Activated CD4-positive, alpha-beta T cell treated with anti-CD3 and anti-CD28 coated beads, Interleukin-2, amount 50 U/mL, for 48 hours (primary cell): ENCODE measurements around the gene GALNT9.
"Not testable (repeated sequence)": the region's sequence is repeated elsewhere in the genome, so short reads cannot be mapped to it uniquely, and the experiment has no call there.

ENCODE experiments used
- DNase-seq, 2 experiments: peaks; one replicate each; pipeline ENCODE4 v3.0.0-alpha.2; 2020

GALNT9 gene

GRCh38 chr12:132263451-132264049, 65.8 kb downstream of the GALNT9 start:
- DNase-seq, result no peak

GRCh38 chr12:132263061-132263360, 66.4 kb downstream of the GALNT9 start:
- DNase-seq, result no peak

- DNase-seq, result no peak
Observed at GRCh38 chr12:132262256-132263060, 66.9 kb downstream of the GALNT9 start.

GRCh38 chr12:132261328-132262138, 67.9 kb downstream of the GALNT9 start:
- no peak for DNase-seq

- no peak for DNase-seq
Observed at GRCh38 chr12:132260721-132261120, 68.7 kb downstream of the GALNT9 start.

GRCh38 chr12:132259872-132260695, 69.3 kb downstream of the GALNT9 start:
- no peak for DNase-seq

- DNase-seq, result no peak
Observed at GRCh38 chr12:132259364-132259871, 70.0 kb downstream of the GALNT9 start.

GRCh38 chr12:132258543-132258942, 70.8 kb downstream of the GALNT9 start:
- no peak for DNase-seq

GRCh38 chr12:132257955-132258490, 71.4 kb downstream of the GALNT9 start:
- no peak for DNase-seq

GRCh38 chr12:132257206-132257954, 72.0 kb downstream of the GALNT9 start:
- DNase-seq, result no peak

GRCh38 chr12:132256646-132257045, 72.7 kb downstream of the GALNT9 start:
- DNase-seq, result no peak

- no peak for DNase-seq
Observed at GRCh38 chr12:132255642-132256041, 73.7 kb downstream of the GALNT9 start.

- no peak for DNase-seq
Observed at GRCh38 chr12:132253698-132254480, 75.5 kb downstream of the GALNT9 start.

- not testable (repeated sequence) for DNase-seq
Observed at GRCh38 chr12:132252981-132253380, 76.4 kb downstream of the GALNT9 start.

GRCh38 chr12:132251741-132252490, 77.5 kb downstream of the GALNT9 start:
- no peak for DNase-seq

- DNase-seq, result no peak
Observed at GRCh38 chr12:132251310-132251709, 78.1 kb downstream of the GALNT9 start.

- DNase-seq, result no peak
Observed at GRCh38 chr12:132250707-132251106, 78.7 kb downstream of the GALNT9 start.

GRCh38 chr12:132249689-132250478, 79.5 kb downstream of the GALNT9 start:
- no peak for DNase-seq
